GM12878 (cell line): ENCODE data around the gene GRB10. TPM values are rescaled to one million over a fixed set of nuclear protein-coding genes. Genes with fewer than 3 reads are reported as not detected.

Experiments used
- ATAC-seq: fragments of 200-7000 bp; cut with Tn5 transposase; 3 replicates; pipeline ENCODE4 v1.9.1; 2020; ENCODE audit warnings: mild to moderate bottlenecking, moderate library complexity
- BruUV-seq: library from RNA; stranded (reverse); fragments of 400-500 nt; replicated peaks from 2 replicates; lab custom pipeline; 2021; lab: Mats Ljungman, UMichigan
- CTCF ChIA-PET: fragments of 300-600 bp; sonication (Branson Sonifier 250); formaldehyde crosslinking; extraction: SDS; loops from one replicate; lab custom pipeline; 2021; ENCODE audit warnings: inconsistent platforms; lab: Yijun Ruan, JAX
- POLR2A ChIA-PET: fragments of 350-600 bp; formaldehyde crosslinking; extraction: SDS; loops from one replicate; lab custom pipeline; 2021; ENCODE audit warnings: inconsistent platforms; lab: Charles Lee
- RAD21 ChIA-PET: fragments of 300-600 bp; sonication (Branson Sonifier 250); formaldehyde crosslinking; loops from one replicate; lab custom pipeline; 2023; ENCODE audit warnings: antibody characterized with exemption; ENCODE audit not compliant: unreplicated experiment; lab: Charles Lee
- SMC1A ChIA-PET: fragments of 300-600 bp; sonication (Branson Sonifier 250); formaldehyde crosslinking; loops from one replicate; lab custom pipeline; 2023; ENCODE audit not compliant: unreplicated experiment, uncharacterized antibody; lab: Charles Lee
- DNase-seq: peaks from one replicate; pipeline ENCODE4 v3.0.0-alpha.2; 2011; ENCODE audit warnings: low read depth, low spot score
- FAIRE-seq: peaks from 3 replicates; lab custom pipeline; 2011; peaks lifted over from hg19 to GRCh38; lab: Jason Lieb, UNC
- H2AFZ ChIP-seq: 2 replicates; pipeline ENCODE4 v1.6.0; 2011; ENCODE audit warnings: low read depth, low read length, control low read depth; ENCODE audit not compliant: control insufficient read depth
- H3K27ac ChIP-seq: 2 replicates; pipeline ENCODE4 v1.5.1; 2011; ENCODE audit warnings: control low read depth; ENCODE audit not compliant: control insufficient read depth, insufficient read depth
- H3K27me3 ChIP-seq, 2 experiments: replicated peaks in 1 of 2; 2 replicates each; pipeline versions ENCODE4 v1.6.0 to v1.6.1; 2011; ENCODE audit warnings: low read length in 1 of 2; ENCODE audit not compliant: control insufficient read depth in 2 of 2, insufficient read depth in 2 of 2
- H3K36me3 ChIP-seq, 2 experiments: 2 replicates each; pipeline ENCODE4 v1.5.1; 2011; ENCODE audit warnings: low read length in 1 of 2; ENCODE audit not compliant: control insufficient read depth in 2 of 2, insufficient read depth in 2 of 2
- H3K4me1 ChIP-seq: 2 replicates; pipeline ENCODE4 v1.6.1; 2011; ENCODE audit warnings: mild to moderate bottlenecking, low read length, moderate library complexity, mixed read lengths; ENCODE audit not compliant: control insufficient read depth, insufficient read depth
- H3K4me2 ChIP-seq: 2 replicates; pipeline ENCODE4 v1.6.0; 2011; ENCODE audit warnings: control low read depth; ENCODE audit not compliant: control insufficient read depth, insufficient read depth
- H3K4me3 ChIP-seq: fragments of 200-600 bp; sonication (generic); 2 replicates; pipeline ENCODE4 v1.5.1; 2016
- H3K79me2 ChIP-seq: 2 replicates; pipeline ENCODE4 v1.6.0; 2011; ENCODE audit warnings: low read length; ENCODE audit not compliant: control insufficient read depth, insufficient read depth
- H3K9ac ChIP-seq: 2 replicates; pipeline ENCODE4 v1.8.0; 2011; ENCODE audit warnings: low read length, control low read depth, mixed read lengths; ENCODE audit not compliant: control insufficient read depth, insufficient read depth
- H3K9me3 ChIP-seq: replicated peaks from 3 replicates; pipeline ENCODE4 v1.5.1; 2011; ENCODE audit warnings: mild to moderate bottlenecking, low read length; ENCODE audit not compliant: control insufficient read depth, insufficient read depth
- H4K20me1 ChIP-seq: 2 replicates; pipeline ENCODE4 v1.6.0; 2011; ENCODE audit not compliant: control insufficient read depth, insufficient read depth
- ASH2L ChIP-seq: fragments of 300-600, 200-600 bp; sonication (generic); IDR thresholded peaks from 2 replicates; pipeline ENCODE4 v1.6.1; 2017; ENCODE audit warnings: low read depth, mild to moderate bottlenecking, borderline replicate concordance
- ATF7 ChIP-seq: fragments of 450-650 bp; IDR thresholded peaks from 2 replicates; pipeline ENCODE4 v1.6.1; 2016; ENCODE audit warnings: low read depth, mild to moderate bottlenecking
- DPF2 ChIP-seq: fragments of 450-650 bp; IDR thresholded peaks from 2 replicates; pipeline ENCODE4 v1.6.1; 2017; ENCODE audit warnings: mild to moderate bottlenecking
- HDGF ChIP-seq: fragments of 450-650 bp; IDR thresholded peaks from 2 replicates; pipeline ENCODE4 v1.6.1; 2016; ENCODE audit warnings: antibody characterized with exemption
- NFXL1 ChIP-seq: fragments of 450-650 bp; IDR thresholded peaks from 2 replicates; pipeline ENCODE4 v1.6.1; 2017; ENCODE audit warnings: antibody characterized with exemption, mild to moderate bottlenecking, borderline replicate concordance
- RBBP5 ChIP-seq: fragments of 200-600 bp; sonication (generic); conservative IDR thresholded peaks from 2 replicates; pipeline ENCODE4 v1.6.1; 2016
- STAT3 ChIP-seq: IDR thresholded peaks from 2 replicates; pipeline ENCODE4 v1.6.1; 2011; ENCODE audit warnings: low read depth, low read length, improper control_type of control experiment
- ZBED1 ChIP-seq: IDR thresholded peaks from 2 replicates; pipeline ENCODE4 v1.6.1; 2016; ENCODE audit warnings: borderline replicate concordance
- ZZZ3 ChIP-seq: IDR thresholded peaks from 2 replicates; pipeline ENCODE4 v1.6.1; 2011; ENCODE audit warnings: low read depth; ENCODE audit not compliant: control insufficient read depth, insufficient read length
- WGBS: methylation state at CpG from one replicate; pipeline ENCODE4 v1.1.6; 2016; ENCODE audit warnings: low lambda C conversion rate; ENCODE audit not compliant: insufficient replicate concordance, insufficient coverage; ENCODE audit errors: missing lambda C conversion rate; 5-methylcytosine and 5-hydroxymethylcytosine counted together
- in situ Hi-C: fragments of 300-500 bp; cut with MboI; formaldehyde crosslinking; loops from 9 replicates; pipeline ENCODE4 v1.14.3; 2018; ENCODE audit warnings: mixed read lengths
- intact Hi-C: fragments of 100-400 bp; cut with micrococcal nuclease; formaldehyde crosslinking; loops from one replicate; pipeline ENCODE4 v1.14.2; 2022; ENCODE audit not compliant: unreplicated experiment
- polyA plus RNA-seq, 11 experiments: library from polyadenylated mRNA; depleted of rRNA in 4 of 11; unstranded in 6 of 11; stranded (reverse) in 5 of 11; fragments of >200 nt; fragmentation: Nextera tagmentation in 4 of 11; fragmentation: Illumina TruSeq in 1 of 11; extraction: Ambion mirVana in 4 of 11; extraction: Trizol in 1 of 11; gene quantifications; 1 replicate in 1 of 11; 2 replicates in 10 of 11; pipeline versions ENCODE4 v1.2.1 to v1.2.3, GENCODE V29; 2011 to 2016; ENCODE audit warnings: inconsistent platforms in 2 of 11, missing spikeins in 2 of 11, low read depth in 1 of 11
- total RNA-seq, 4 experiments: library from RNA; depleted of rRNA in 3 of 4; stranded (reverse); fragments of >200 nt in 3 of 4; fragmentation: Illumina TruSeq in 1 of 4; extraction: Trizol in 1 of 4; gene quantifications; 2 replicates each; pipeline versions ENCODE4 v1.2.1 to v1.2.3, GENCODE V29; 2013 to 2021
- TF ChIP-seq, protein P1 (sequence below): IDR thresholded peaks from 2 replicates; pipeline ENCODE4 v1.6.1; 2011; ENCODE audit warnings: borderline replicate concordance, low read depth, mild to moderate bottlenecking, moderate library complexity, mixed read lengths, low read length; ENCODE audit not compliant: insufficient read depth; ENCODE audit errors: extremely low read length
- TF ChIP-seq, protein P2 (sequence below): fragments of 450-650 bp; IDR thresholded peaks from 2 replicates; pipeline ENCODE4 v1.6.1; 2014; ENCODE audit warnings: mild to moderate bottlenecking

The GRB10 gene
- total and polyA plus RNA-seq, 10 of the 15 experiments (the other 5 are each of a cell fraction or from before 2014, with no cell fraction given), result 0.04 to 0.33 TPM; not detected in 8

DNA sequence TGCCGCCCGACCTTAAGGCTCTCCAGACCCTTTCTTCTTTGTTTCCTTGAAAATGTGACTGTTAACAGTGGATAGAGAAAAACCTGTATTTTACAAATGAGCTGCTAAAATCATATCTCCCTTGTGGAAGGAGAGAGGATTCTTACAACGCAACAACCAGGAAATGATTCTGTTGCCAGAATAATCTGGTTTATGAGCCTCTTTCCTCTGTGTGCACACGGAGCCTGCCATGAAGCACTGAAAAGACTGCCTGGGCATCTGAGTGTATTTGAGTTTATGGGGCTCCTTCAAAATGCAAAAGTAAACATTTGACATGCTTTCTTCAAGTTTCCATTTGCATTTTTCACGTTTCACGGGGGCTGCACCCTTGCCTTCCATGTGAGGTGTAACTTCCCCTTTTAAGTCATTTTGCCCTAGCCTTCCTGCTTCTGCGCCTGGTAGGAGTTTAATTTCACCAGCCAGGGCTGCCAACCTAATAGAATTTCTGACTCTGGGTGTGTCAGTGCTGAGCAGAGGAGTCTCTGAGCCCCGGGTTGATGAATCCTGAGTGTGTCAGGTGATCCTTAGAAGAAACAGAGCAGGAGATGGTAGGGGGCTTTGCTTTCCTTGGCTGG, 101.2 kb downstream of the GRB10 start:
- in situ Hi-C loops (no loop called here), intact Hi-C loops (no loop called here)
- no peaks in the 10 kb centered on the region for H3K36me3 ChIP-seq
- H3K4me3 ChIP-seq, result no peak overlapping the region
- no peak for ATAC-seq
- ChIA-PET SMC1A (no interaction called here), RAD21 (interaction anchor here (1.3 kb wide), 1 partner anchor 589 kb away, joined by 4 read pairs; the partner anchor contains the start of gene ZPBP), POLR2A (no interaction called here), CTCF (interaction anchor here (1.0 to 1.3 kb wide), 2 partner anchors 587 to 589 kb away, joined by 3 to 4 read pairs; partner anchors contain the start of gene ZPBP)
- no peak overlapping the region for H3K9ac ChIP-seq
- no peak overlapping the region for H3K27ac ChIP-seq
- BruUV-seq, result no TSS peak
- H2AFZ ChIP-seq, result no peak overlapping the region
- TF ChIP-seq ATF7, result no peak
- no peak for TF ChIP-seq DPF2
- TF ChIP-seq, protein P1, sequence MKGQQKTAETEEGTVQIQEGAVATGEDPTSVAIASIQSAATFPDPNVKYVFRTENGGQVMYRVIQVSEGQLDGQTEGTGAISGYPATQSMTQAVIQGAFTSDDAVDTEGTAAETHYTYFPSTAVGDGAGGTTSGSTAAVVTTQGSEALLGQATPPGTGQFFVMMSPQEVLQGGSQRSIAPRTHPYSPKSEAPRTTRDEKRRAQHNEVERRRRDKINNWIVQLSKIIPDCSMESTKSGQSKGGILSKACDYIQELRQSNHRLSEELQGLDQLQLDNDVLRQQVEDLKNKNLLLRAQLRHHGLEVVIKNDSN, result no peak
- no peak for TF ChIP-seq NFXL1
- no peak for TF ChIP-seq HDGF
- no peak for TF ChIP-seq ZZZ3
- TF ChIP-seq ASH2L, result no peak
- TF ChIP-seq, protein P2, sequence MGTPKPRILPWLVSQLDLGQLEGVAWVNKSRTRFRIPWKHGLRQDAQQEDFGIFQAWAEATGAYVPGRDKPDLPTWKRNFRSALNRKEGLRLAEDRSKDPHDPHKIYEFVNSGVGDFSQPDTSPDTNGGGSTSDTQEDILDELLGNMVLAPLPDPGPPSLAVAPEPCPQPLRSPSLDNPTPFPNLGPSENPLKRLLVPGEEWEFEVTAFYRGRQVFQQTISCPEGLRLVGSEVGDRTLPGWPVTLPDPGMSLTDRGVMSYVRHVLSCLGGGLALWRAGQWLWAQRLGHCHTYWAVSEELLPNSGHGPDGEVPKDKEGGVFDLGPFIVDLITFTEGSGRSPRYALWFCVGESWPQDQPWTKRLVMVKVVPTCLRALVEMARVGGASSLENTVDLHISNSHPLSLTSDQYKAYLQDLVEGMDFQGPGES, result no peak
- no peak for TF ChIP-seq STAT3
- no peak for TF ChIP-seq RBBP5
- TF ChIP-seq ZBED1, result no peak
- peaks cover 4 to 10% of the 10 kb centered on the region in 2 experiments; a peak in 3 of 4 replicates for H3K27me3 ChIP-seq
- H3K4me2 ChIP-seq, result no peak overlapping the region
- FAIRE-seq, result no peak
- no peaks in the 10 kb centered on the region for H3K79me2 ChIP-seq
- H3K4me1 ChIP-seq, result no peaks in the 10 kb centered on the region
- DNase-seq, result no peak
- no peaks in the 10 kb centered on the region for H3K9me3 ChIP-seq
- no peaks in the 10 kb centered on the region for H4K20me1 ChIP-seq
- WGBS, result 13% methylated on average over 8 of the region's 8 CpGs
